Peyer's patch (tissue), 4 donors: ENCODE data around the gene MAST2. TPM values are rescaled to one million over a fixed set of nuclear protein-coding genes. Genes with fewer than 3 reads are reported as not detected.
"Not testable (repeated sequence)": the region's sequence is repeated elsewhere in the genome, so short reads cannot be mapped to it uniquely, and the experiment has no call there.

Experiments used
- DNase-seq, 3 donors: peaks; one replicate each; pipeline ENCODE4 v3.0.0-alpha.2; 2017 to 2019
- H3K27ac ChIP-seq, 4 donors: fragments of 200-600 bp; sonication (generic); one replicate each; pipeline ENCODE4 v1.5.1; 2016 to 2019
- H3K27me3 ChIP-seq, 2 donors: fragments of 200-600 bp; sonication (generic); one replicate each; pipeline ENCODE4 v1.5.1; 2019
- H3K36me3 ChIP-seq, 3 donors: fragments of 200-600 bp; sonication (generic); one replicate each; pipeline ENCODE4 v1.5.1; 2016 to 2019
- H3K4me1 ChIP-seq, 4 donors: fragments of 200-600 bp; sonication (generic); one replicate each; pipeline ENCODE4 v1.5.1; 2016 to 2019
- H3K4me3 ChIP-seq, 4 donors: fragments of 200-600 bp; sonication (generic); 1 replicate in 3 of 4; 2 replicates in 1 of 4; pipeline ENCODE4 v1.5.1; 2016 to 2019; ENCODE audit warnings: mild to moderate bottlenecking in 1 of 4
- H3K9me3 ChIP-seq, 4 donors: fragments of 200-600 bp; sonication (generic); one replicate each; pipeline ENCODE4 v1.5.1; 2016 to 2019; ENCODE audit warnings: mild to moderate bottlenecking in 1 of 4
- CTCF ChIP-seq, 6 experiments: fragments of 450-650 bp in 4 of 6; fragments of 200-600 bp in 2 of 6; sonication (generic) in 1 of 6; IDR thresholded peaks; one replicate each; pipeline ENCODE4 v1.5.1; 2017 to 2019; ENCODE audit warnings: antibody characterized with exemption in 6 of 6, mild to moderate bottlenecking in 3 of 6, moderate library complexity in 1 of 6
- POLR2A ChIP-seq, 2 donors: fragments of 450-650 bp; IDR thresholded peaks; one replicate each; pipeline ENCODE4 v1.5.1; 2017; ENCODE audit warnings: antibody characterized with exemption in 2 of 2, mild to moderate bottlenecking in 2 of 2, moderate library complexity in 2 of 2
- total RNA-seq, 4 donors: library from RNA; depleted of rRNA; stranded (reverse); fragments of >200 nt; gene quantifications; one replicate each; pipeline ENCODE4 v1.1.0, GENCODE V29; 2016

The MAST2 gene
- total RNA-seq, 4 donors from 2014 or later = 75.9 to 249 (median 134) TPM

- Histone ChIP-seq H3K27me3 (no peaks in the 10 kb centered on the region), H3K4me1 (peaks cover 0 to 7% (median 0%) of the 10 kb centered on the region in 4 donors), H3K27ac (no peak overlapping the region), H3K9me3 (no peaks in the 10 kb centered on the region), H3K4me3 (no peak overlapping the region), H3K36me3 (peaks cover 0 to 50% (median 0%) of the 10 kb centered on the region in 3 donors)
- TF ChIP-seq CTCF (IDR thresholded peaks at IDR 0.05) (no peak), POLR2A (IDR thresholded peaks at IDR 0.05) (no peak)
- DNase-seq = no peak
These were observed 23.8 kb downstream of the MAST2 start for GRCh38 chr1:45827256-45827655.

- no peak overlapping the region for H3K27ac ChIP-seq
- H3K27me3 ChIP-seq = no peaks in the 10 kb centered on the region
- H3K9me3 ChIP-seq = no peaks in the 10 kb centered on the region
- no peaks in the 10 kb centered on the region for H3K4me1 ChIP-seq
- no peak for TF ChIP-seq CTCF (IDR thresholded peaks at IDR 0.05)
- no peak for TF ChIP-seq POLR2A (IDR thresholded peaks at IDR 0.05)
- H3K36me3 ChIP-seq = peaks cover 0 to 50% (median 0%) of the 10 kb centered on the region in 3 donors
- no peak for DNase-seq
- no peak overlapping the region for H3K4me3 ChIP-seq
These were observed 25.4 kb downstream of the MAST2 start for GRCh38 chr1:45828841-45829240.

GRCh38 chr1:45833361-45833760, 29.9 kb downstream of the MAST2 start:
- Histone ChIP-seq H3K27ac (no peak overlapping the region), H3K27me3 (no peaks in the 10 kb centered on the region), H3K9me3 (no peaks in the 10 kb centered on the region), H3K4me3 (no peak overlapping the region), H3K4me1 (no peaks in the 10 kb centered on the region), H3K36me3 (peaks cover 0 to 17% (median 0%) of the 10 kb centered on the region in 3 donors)
- DNase-seq = no peak
- TF ChIP-seq CTCF (IDR thresholded peaks at IDR 0.05) (no peak), POLR2A (IDR thresholded peaks at IDR 0.05) (no peak)

- TF ChIP-seq POLR2A (IDR thresholded peaks at IDR 0.05) (no peak), CTCF (IDR thresholded peaks at IDR 0.05) (no peak)
- Histone ChIP-seq H3K4me1 (no peaks in the 10 kb centered on the region), H3K4me3 (no peak overlapping the region), H3K27ac (no peak overlapping the region), H3K9me3 (no peaks in the 10 kb centered on the region), H3K27me3 (no peaks in the 10 kb centered on the region), H3K36me3 (peaks cover 0 to 17% (median 0%) of the 10 kb centered on the region in 3 donors)
- DNase-seq = no peak
These were observed 31.3 kb downstream of the MAST2 start for GRCh38 chr1:45834689-45835088.

GRCh38 chr1:45836451-45836850, 33.0 kb downstream of the MAST2 start:
- H3K27me3 ChIP-seq = no peaks in the 10 kb centered on the region
- H3K27ac ChIP-seq = no peak overlapping the region
- H3K36me3 ChIP-seq = peaks cover 0 to 8% (median 0%) of the 10 kb centered on the region in 3 donors
- H3K9me3 ChIP-seq = no peaks in the 10 kb centered on the region
- no peak overlapping the region for H3K4me3 ChIP-seq
- no peak for DNase-seq
- TF ChIP-seq CTCF (IDR thresholded peaks at IDR 0.05) = no peak
- no peak for TF ChIP-seq POLR2A (IDR thresholded peaks at IDR 0.05)
- H3K4me1 ChIP-seq = no peaks in the 10 kb centered on the region

GRCh38 chr1:45836861-45837260, 33.4 kb downstream of the MAST2 start:
- DNase-seq, H3K36me3 ChIP-seq, H3K4me3 ChIP-seq, H3K27me3 ChIP-seq, H3K4me1 ChIP-seq, H3K9me3 ChIP-seq, H3K27ac ChIP-seq: not testable (repeated sequence)

- not testable (repeated sequence) for H3K27me3 ChIP-seq, DNase-seq, H3K4me3 ChIP-seq, H3K27ac ChIP-seq, H3K36me3 ChIP-seq, H3K9me3 ChIP-seq, H3K4me1 ChIP-seq
These were observed 34.9 kb downstream of the MAST2 start for GRCh38 chr1:45838322-45838721.
